ENCODE results near the gene SERTAD1. TPM values are rescaled to one million over a fixed set of nuclear protein-coding genes. Genes with fewer than 3 reads are reported as not detected.
"Not testable (repeated sequence)": the region's sequence is repeated elsewhere in the genome, so short reads cannot be mapped to it uniquely, and the experiment has no call there.

Gene SERTAD1
- polyA plus RNA-seq, 1 donor = 5.8 TPM

DNA sequence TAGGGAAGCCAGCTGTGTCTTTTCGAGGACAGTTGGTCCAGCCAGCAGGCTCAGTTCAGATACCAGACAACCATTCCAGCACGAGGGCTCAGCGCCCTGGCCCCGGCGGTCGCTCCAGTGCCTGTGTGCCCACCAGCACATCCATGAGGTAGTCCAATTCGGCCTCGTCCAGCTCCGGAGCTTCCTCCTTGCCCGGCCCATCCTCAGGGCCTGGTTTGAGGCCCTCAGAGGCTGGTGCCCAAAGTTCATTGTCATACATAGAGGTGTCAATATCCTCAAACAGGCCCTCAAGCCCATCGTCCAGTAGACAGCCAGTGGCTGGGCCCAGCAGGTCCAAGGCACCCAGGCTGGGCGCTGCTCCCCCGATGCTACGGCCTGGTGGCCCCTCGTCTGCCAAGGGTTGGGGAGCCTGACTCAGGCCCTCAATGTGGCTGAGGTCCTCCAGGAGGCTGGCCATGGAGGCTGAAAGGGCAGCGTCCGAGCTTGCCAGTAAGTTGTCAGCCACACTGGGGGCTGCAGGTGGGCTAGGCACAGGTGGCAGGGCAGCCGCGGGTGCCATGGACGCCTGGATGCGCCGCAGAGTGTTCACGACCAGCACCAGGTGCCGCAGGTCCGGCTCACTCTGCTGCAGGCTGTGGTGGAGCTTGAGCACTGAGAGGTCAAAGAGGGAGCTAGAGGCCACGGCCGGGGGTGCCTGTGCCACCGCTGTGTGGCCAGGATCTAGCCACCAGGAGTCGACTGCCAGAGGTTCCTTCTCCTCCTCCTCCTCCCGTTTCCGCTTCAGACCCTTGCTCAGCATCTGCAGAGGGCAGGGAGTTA lies 2.8 kb downstream of the SERTAD1 start:
- DNase-seq (ENCODE audit: low read depth) = no peak

DNA sequence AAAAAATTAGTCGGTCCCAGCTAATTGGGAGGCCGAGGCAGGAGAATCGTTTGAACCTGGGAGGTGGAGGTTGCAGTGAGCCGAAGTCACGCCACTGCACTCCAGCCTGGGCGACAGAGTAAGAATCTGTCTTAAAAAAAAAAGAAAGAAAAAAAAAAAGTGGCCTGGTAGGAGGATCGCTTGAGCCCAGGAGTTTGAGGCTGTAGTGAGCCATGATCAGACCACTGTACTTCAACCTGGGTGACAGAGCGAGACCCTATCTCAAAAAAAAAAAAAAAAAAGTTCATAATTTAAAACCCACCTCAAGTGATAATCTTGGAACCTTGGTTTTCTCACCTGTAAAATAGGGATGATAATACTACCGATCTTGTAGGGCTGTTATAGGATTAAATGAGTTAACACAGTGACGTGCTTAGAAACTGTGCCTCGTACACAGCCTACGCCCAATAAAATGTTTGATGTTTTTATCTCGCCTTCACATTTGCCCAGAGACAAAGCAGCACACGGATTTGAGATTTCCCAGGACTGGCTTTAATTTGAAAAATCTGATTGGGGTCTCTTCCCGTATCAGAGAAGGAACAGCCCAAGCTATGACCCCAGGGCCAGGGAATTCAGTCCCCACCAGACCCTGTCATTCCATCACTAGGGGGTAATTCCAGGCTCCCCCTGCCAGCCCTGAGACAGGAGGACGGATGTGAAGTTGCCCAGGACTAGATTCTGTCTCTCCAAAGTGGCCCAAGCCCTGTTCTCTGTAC lies 3.6 kb downstream of the SERTAD1 start:
- no peak for DNase-seq (ENCODE audit: low read depth)

DNA sequence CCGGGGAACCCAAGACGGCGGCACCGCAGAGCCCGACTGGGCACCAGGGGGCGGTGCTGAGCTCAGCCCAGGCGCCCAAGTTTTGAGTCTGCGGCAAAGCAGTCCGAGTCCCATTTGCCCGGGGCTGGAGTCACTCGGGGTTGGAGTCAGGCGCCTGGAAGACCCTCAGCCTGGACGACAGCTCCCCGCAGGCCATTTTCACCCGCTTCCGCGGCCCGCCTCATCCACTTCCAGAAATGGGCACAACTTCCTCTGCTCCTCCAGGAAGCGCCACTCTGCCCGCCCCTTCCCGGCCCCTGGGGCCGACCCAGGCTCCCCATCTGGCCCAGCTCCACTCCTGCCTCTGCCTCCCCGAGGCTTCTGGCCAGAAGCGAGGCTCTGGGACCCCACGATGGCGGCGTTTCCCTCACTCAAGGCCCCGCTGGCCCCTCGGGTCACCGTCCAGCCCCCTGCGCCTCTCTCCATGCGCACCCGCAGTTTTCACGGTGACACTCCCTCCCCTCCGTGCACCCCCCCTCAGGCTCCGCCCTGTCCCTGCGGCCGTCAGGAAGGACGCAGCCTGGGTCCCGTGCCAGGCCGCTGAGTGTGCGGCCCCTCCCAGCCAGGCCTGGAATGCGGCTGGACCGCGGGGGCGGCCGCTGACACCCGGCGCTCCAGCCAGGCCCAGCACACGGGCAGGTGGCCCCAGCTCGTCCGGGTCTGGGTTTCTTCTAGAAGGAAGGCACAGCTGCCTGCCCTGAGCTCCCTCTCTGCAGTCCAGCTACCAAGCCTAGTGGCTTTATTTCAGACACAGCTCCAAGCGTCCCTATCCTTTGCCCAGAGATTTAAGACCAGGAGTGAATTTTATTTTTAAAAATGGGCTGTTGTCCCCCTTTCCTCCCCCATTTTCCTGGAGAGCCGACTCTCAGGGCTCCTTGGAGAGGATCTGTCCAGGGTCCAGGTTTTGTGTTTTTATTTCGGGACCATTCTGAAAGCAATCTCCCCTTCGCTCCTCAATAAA lies 4.7 kb downstream of the SERTAD1 start:
- peak; percentile 77 for DNase-seq (ENCODE audit: low read depth)

DNA sequence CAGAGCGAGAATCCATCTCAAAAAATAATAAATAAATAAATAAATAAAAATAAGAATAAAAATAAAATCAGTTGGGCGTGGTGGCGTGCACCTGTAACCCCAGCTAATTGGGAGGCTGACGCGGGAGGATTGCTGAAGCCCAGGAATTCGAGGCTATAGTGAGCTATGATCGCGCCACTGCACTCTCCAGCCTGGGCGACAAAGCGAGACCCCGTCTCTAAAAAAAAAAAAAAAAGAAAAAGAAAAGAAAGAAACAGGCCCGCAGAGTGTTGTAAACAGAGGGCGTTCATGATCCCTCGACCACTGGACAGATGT lies 5.4 kb downstream of the SERTAD1 start:
- DNase-seq (ENCODE audit: low read depth) = no peak

DNA sequence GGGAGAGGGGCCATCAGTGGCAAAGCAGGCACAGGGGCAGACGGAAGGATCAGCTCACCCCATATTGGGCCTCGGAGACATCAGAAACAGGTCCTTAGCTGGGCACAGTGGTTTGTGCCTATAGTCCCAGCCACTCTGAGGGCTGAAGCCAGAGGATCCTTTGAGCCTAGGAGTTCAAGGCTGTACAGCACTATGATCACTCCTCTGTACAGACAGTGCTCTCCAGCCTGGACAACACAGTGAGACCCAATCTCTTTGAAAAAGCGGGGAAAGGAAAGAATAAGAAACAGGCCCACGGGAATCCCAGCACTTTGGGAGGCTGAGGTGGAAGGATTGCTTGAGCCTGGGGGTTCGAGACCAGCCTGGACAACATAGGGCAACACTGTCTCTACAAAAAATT lies 6.0 kb downstream of the SERTAD1 start:
- no peak for DNase-seq (ENCODE audit: low read depth)

DNA sequence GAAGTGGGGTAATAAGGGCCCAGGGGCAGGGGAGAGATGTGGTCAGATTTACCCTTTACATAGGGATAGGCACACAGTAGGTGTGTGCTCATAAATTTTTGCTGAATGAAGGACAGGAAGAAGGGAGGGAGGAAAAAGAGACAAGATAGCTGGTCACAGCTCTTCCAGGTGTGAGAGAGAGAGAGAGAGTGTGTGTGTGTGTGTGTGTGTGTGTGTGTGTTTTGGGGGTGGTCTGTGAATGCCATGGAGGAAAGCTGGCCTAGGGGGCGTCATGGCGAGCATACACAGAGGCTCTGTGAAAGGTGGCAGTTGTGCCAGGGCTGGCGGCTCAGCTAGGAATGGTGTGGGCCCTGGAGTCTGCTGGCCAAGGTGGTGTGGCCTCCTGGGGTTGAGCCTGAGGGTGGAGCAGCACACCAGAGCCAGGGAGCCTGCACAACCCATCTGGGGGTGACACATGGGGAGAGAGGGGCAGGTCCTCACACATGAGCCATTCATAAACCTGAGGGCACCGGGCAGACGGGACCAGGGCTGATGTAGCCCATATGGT lies 6.7 kb downstream of the SERTAD1 start:
- no peak for DNase-seq (ENCODE audit: low read depth)

DNA sequence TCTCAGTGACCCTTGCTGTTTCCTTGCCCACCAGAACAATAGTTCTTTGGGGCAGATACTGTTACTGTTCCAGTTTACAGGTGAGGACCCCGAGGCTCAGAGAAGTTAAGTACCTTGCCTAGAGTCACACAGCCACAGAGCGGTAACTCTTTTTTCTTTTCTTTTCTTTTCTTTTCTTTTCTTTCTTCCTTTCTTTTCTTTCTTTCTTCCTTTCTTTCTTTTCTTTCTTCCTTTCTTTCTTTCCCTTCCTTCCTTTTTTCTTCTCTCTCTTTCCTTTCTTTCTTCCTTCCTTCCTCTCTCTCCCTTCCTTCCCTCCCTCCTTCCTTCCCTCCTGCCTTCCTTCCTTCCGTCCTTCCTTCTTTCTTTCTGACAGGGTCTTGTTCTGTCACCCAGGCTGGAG lies 7.8 kb downstream of the SERTAD1 start:
- DNase-seq (ENCODE audit: low read depth) = no peak

DNA sequence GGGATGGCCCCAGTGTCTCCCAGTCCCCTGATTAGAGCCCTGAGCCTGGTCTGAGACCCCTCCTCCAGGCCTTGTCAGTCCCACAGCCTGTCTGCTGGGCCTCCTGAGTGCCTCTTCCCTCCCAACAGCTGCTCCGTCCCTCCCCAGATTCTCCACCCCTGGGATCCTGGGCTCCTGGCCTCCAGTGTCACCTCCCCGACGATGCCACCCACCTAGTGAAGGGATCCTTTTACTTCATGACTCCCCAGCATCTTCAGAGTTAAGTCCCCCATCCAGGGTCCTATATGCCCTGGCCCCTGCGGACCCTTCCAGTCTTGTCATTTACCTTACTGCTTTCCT lies 8.2 kb downstream of the SERTAD1 start:
- no peak for DNase-seq (ENCODE audit: low read depth)

DNA sequence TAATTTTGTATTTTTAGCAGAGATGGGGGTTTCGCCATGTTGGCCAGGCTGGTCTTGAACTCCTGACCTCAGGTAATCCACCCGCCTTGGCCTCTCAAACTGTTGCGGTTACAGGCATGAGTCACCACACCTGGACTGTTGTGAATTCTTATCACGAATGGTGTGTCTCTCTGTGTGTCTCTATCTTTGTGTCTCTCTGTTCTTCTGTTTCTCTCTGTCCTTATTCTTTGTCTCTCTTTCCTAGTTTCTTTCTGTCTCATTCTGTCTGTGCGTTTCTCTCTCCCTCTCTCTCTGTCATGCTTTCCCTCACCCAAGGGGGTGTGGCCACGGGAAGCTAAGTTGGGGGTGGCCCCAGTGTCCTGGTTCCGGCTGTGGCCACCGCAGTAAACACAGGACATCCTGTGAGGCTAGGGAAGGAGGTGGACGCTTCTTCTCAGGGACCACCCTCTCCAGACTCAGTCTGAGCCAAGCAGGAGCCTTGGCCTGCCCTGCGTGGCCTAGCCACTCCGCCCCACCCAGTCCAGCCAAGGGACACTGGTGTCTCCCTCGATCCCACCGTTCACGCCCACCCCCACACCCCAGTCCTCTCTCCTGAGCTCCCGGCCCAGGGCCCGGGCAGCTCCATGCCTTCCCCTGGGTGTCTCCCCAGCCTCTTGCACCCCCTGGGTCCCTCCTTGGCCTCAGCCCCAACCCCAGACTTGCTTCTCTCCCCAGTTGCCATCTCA lies 8.7 kb downstream of the SERTAD1 start:
- DNase-seq (ENCODE audit: low read depth) = no peak

DNA sequence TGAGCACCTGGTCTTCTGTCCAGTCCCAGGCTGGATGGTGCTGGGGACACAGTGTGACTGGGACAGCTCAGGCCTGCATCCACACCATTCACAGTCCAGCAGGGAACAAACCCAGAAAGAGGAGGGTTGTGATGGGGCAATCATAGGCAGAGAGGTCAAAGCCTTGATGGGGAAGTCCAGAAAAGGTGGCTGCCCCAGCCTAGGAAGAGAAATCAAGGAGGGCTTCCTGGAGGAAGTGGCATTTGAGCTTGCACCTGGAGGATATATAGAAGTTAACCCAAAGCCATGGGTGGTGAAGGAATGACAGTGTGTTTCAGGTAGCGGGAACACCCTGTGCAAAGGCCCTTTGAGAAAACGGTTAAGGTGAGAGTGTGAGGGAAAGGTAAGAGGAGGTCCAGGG lies 10.0 kb downstream of the SERTAD1 start:
- no peak for DNase-seq (ENCODE audit: low read depth)

DNA sequence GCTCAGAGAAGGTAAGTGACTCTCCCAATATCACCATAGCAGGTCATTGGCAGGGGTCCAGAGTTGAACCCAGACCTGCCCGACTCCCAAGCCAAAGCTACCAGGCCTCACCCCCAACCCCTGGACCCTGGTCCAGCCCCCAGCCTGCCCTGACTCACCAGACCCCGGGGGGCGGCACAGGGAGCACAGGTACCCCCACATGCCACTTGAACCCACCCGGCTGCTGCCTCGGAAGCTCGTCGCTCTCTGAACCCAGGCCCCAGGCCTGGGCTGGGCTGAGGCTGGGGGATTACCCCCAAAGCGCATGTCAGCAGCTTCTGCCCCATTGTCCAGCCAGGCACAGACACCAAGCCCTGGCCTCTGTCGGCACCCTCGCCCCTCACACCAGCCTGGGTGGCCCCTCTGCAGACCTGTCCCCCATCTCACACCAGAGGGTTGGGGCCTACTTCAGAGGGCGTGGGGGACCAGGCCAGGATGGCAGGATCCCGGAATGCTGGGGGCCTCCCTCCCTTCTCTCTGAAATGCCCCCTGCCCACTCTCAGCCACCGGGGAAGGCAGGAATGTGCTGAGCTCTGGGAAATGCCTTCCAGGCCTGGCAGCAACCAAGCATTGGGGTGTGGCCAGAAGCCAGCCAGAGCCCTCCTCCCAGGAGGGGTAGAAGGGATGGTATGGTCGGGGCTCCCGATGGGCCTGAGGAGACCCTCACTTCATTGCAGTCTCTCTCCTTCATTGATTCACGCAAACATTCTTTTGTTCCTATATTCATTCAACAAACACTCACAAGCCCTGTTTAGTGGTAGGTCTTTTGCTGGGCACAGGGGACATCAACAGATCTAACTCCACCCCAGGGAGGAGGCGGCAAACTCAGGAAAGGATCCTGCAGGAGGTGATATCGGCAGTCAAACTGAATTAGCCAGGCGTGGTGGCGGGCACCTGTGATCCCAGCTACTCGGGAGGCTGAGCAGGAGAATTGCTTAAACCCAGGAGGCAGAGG lies 11.0 kb downstream of the SERTAD1 start:
- no peak for DNase-seq (ENCODE audit: low read depth)

DNA sequence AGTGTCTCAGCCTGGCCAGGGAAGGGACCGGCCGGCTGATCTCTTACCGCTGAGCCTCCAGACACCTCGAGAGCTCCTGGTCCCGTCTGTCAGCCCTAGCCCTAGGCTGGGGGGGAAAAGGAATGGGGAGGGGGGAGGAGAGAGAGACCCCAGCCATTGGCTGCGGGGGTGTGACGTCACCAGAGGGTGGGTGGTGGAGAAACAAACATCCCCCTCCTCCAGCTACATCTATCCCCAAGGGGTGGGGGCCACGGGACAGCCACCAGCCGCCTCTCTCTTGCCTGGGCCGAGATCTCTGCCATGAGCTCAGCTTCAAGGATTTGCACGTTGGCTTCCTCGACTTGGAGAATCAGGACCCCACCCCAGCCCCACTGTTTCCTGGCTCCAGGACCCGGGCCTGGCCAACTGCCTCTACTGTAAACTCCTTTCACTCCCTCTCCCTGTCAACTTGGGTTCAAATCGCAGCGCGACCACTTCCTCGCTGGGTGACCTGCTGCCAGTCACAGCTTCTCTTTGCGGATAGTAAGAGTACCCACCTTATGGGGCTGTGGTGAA lies 12.4 kb downstream of the SERTAD1 start, which contains the start of gene PRX:
PRX (minus strand) TSS at position 88 of the 555 bp plus-strand sequence. CDS start 5,446 bp downstream, outside the sequence.
- DNase-seq (ENCODE audit: low read depth) = no peak

DNA sequence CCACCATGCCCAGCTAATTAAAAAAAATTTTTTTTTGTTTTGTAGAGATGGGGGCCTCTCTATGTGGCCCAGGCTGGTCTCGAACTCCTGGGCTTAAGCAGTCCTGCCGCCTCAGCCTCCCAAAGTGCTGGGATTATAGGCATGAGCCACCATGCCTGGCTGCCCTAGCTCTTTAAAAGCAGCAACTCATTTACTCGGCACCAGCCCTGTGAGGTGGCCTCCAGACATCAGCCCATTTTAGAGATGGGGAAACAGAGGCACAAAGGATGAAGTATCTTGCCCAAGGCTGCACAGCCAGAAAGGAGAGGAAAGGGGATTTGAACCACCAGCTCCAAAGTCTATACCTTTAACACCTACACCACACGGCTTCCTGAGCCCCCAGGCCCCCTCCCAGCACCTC lies 12.9 kb downstream of the SERTAD1 start:
- no peak for DNase-seq (ENCODE audit: low read depth)

DNA sequence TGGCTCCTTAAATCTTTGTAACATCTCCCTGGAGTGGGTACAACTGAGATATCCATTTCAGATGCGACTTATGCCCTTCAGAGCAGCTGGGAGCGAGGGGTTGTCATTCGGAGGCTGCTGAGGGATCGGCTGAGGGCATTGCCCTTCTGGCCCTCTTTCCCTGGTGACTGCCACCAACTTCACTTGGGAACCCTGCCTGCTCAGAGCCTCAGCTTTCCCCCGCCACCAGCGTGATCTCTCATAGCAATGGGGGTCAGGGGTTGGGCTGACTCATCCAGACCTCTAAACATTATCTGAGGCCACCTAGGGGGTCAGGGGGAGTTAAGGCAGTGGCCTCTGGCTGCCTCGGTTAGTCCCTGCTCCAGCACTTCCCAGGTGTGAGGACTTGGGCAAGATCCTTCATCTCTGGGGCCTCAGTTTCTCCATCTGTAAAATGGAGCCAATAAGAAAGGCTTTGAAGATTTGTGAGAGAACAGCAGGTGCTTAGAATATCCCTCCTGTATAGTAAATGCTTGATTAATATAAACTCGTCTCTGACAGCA lies 13.8 kb downstream of the SERTAD1 start:
- no peak for DNase-seq (ENCODE audit: low read depth)

DNA sequence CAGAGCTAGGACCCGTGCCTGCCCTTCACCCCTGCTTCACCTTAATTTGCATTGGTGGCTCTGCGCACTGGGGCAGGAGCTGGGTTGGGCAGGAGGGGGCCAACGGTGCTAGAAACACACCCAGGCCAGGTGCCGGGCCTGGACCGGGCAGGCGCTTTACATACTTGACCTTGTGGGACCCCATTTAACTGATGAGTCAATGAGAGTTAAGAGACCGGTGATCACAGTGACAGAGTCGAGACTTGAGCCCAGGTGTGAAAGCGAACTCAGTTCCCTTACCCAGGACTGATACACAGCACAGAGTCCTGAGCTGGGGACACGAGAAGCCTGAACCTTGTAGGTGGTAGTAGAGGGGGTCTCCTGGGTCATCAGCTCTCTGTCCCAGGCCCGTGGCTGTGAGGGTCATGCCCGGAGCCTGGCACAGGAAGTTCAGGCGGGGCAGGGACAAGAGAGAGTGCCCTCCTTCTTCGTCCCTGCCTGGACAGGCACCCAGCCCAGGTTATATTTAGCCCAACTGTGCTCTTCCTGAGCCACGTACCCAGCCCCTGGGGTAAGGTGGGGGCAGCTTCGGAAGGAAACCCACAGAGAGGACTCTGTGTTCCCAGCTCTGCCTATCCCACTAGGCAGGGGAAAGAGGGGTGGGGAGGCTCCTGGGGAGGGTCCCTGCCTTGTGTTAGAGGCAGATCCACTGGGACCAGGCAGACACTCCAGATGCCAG lies 14.5 kb downstream of the SERTAD1 start:
- DNase-seq (ENCODE audit: low read depth) = no peak

DNA sequence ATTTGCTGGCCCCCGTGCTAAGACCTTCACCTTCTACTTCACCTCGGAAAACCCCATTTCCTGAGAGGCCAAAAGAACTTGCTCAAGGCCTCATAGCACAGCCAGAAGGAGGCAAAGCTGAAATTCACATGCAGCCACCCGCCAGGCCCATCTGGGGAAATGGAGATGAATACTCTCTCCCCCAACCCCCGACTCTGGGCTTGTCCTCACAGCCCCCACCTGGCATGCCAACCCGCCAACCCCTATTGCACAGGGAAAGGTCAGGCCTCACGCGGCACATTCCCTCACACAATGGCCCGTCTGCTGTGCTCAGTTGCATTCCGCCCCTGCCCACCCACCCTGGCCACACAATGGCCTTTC lies 15.8 kb downstream of the SERTAD1 start:
- no peak for DNase-seq (ENCODE audit: low read depth)

DNA sequence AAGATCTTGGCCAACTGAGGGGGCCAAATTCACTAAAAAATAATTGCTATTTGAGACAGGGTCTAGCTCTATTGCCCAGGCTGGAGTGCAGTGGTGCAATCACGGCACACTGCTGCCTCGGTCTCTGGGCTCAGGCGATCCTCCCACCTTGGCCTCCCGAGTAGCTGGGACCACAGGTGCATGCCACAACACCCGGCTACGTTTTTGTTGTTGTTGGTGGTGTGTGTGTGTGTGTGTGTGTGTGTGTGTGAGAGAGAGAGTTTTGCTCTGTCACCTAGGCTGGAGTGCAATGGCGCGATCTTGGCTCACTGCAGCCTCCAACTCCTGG lies 17.2 kb downstream of the SERTAD1 start:
- DNase-seq (ENCODE audit: low read depth) = not testable (repeated sequence)

DNA sequence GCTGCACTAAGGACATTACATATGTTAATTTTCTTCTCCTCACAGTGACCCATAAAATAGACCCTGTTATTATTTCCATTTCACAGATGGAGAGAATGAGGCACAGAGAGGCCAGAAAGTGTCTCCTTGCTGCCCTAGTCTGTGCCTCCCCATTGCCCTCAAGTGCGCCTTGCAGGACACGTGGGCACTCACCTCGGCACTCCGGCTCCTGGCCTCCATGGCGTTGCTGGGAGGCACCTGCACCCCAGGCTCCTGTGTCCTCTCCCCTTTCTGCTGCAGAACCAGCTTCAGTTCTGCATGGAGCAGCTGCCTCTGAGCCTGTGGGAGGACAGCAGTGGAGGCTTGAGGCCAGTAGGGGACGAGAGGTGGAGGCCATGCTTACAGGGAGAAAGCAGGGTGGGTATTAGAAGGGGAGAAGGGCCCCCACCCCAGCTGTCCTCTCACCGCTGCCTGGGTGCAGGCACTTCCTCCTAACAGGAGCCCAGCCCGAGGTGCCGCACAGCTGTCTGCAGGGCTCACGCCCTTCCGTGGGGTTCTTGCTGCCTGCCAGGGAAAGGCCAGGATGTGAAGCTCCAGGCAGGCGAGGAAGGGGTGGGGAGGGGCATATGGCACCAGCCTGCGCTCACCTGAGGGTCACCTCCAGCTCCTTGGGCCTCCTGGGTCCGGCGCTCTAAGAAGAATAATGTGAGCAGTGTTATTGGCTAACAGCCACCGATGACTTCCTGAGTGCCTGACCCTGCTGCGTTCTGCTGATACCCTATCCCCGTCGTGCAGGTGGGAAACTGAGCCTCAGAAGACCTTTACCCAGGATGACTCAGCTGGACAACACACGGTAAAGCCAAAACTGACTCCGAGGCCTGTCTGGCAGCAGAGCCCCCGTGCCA lies 17.8 kb downstream of the SERTAD1 start:
- no peak for DNase-seq (ENCODE audit: low read depth)
